ENCODE data around the gene BSN. TPM values are rescaled to one million over a fixed set of nuclear protein-coding genes. Genes with fewer than 3 reads are reported as not detected.

The BSN gene
- total RNA-seq, 2 experiments from 2014 or later: 0.03 to 0.27 TPM

- Histone ChIP-seq H2AFZ (ENCODE audit: low read length) (no peak overlapping the region), H3K79me2 (ENCODE audit: insufficient read depth, low read depth, low read length) (no peaks in the 10 kb centered on the region), H3K9me3 (ENCODE audit: low read length) (no peaks in the 10 kb centered on the region), H3K4me3 (ENCODE audit: low read depth, low read length, poor library complexity, severe bottlenecking) (no peak overlapping the region), H3K4me1 (ENCODE audit: insufficient read depth, low read length, poor library complexity, severe bottlenecking) (no peaks in the 10 kb centered on the region), H4K20me1 (ENCODE audit: insufficient read depth, low read length) (no peaks in the 10 kb centered on the region), H3K36me3 (ENCODE audit: insufficient read depth, low read length) (no peaks in the 10 kb centered on the region), H3K27ac (ENCODE audit: low read depth, low read length, poor library complexity, severe bottlenecking) (no peak overlapping the region), H3K9me2 (ENCODE audit: insufficient read depth, low read length) (no peaks in the 10 kb centered on the region), H3K4me2 (ENCODE audit: low read length) (no peak overlapping the region)
- BruUV-seq (replicated peaks): no TSS peak
- no peak for TF ChIP-seq EZH2phosphoT487 (IDR thresholded peaks at IDR 0.05; ENCODE audit: borderline replicate concordance, low read depth, low read length)
- TF ChIP-seq CTCF (conservative IDR thresholded peaks at IDR 0.05; ENCODE audit: low read length): no peak
- no peak for DNase-seq (ENCODE audit: low spot score)
- ChIA-PET CTCF (ENCODE audit: unreplicated experiment) (no interaction called here), POLR2A (no interaction called here)
- intact Hi-C loops (cut with micrococcal nuclease; ENCODE audit: unreplicated experiment): no loop called here
Measured at GRCh38 chr3:49657208-49657915, 103.1 kb downstream of the BSN start.

DNA sequence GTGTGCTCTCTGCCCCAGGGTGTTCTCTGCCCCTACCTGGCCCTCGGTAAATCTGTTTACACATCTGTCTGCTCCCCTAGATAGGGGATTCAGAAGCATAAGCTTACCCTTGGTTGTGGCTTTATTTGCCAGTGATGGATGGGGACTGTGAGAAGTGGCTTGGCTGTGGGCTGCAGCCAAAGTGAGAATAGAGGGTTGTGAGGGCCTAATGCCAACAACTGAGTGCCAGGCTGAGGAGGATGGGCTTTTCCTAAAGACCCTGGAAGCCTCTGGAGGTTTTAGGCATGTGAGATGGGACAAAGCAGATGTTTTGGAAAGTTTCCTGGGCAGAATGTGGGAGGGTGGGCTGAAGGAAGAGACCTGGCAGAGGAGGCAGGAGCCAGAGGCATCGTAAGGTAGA lies 104.4 kb downstream of the BSN start:
- no peaks in the 10 kb centered on the region for H3K9me3 ChIP-seq (ENCODE audit: low read length)
- no peak overlapping the region for H2AFZ ChIP-seq (ENCODE audit: low read length)
- no peaks in the 10 kb centered on the region for H4K20me1 ChIP-seq (ENCODE audit: insufficient read depth, low read length)
- no TSS peak for BruUV-seq (replicated peaks)
- no peaks in the 10 kb centered on the region for H3K36me3 ChIP-seq (ENCODE audit: insufficient read depth, low read length)
- POLR2A ChIA-PET: no interaction called here
- H3K4me1 ChIP-seq (ENCODE audit: insufficient read depth, low read length, poor library complexity, severe bottlenecking): no peaks in the 10 kb centered on the region
- no peaks in the 10 kb centered on the region for H3K9me2 ChIP-seq (ENCODE audit: insufficient read depth, low read length)
- TF ChIP-seq CTCF (conservative IDR thresholded peaks at IDR 0.05; ENCODE audit: low read length) (no peak), EZH2phosphoT487 (IDR thresholded peaks at IDR 0.05; ENCODE audit: borderline replicate concordance, low read depth, low read length) (no peak)
- CTCF ChIA-PET (ENCODE audit: unreplicated experiment): no interaction called here
- no peak overlapping the region for H3K4me2 ChIP-seq (ENCODE audit: low read length)
- no peaks in the 10 kb centered on the region for H3K79me2 ChIP-seq (ENCODE audit: insufficient read depth, low read depth, low read length)
- H3K4me3 ChIP-seq (ENCODE audit: low read depth, low read length, poor library complexity, severe bottlenecking): no peak overlapping the region
- H3K27ac ChIP-seq (ENCODE audit: low read depth, low read length, poor library complexity, severe bottlenecking): no peak overlapping the region
- intact Hi-C loops (cut with micrococcal nuclease; ENCODE audit: unreplicated experiment): no loop called here
- no peak for DNase-seq (ENCODE audit: low spot score)

GRCh38 chr3:49659756-49660155 lies 105.5 kb downstream of the BSN start:
- Histone ChIP-seq H3K9me3 (ENCODE audit: low read length) (no peaks in the 10 kb centered on the region), H3K4me1 (ENCODE audit: insufficient read depth, low read length, poor library complexity, severe bottlenecking) (no peaks in the 10 kb centered on the region), H3K79me2 (ENCODE audit: insufficient read depth, low read depth, low read length) (no peaks in the 10 kb centered on the region), H3K4me3 (ENCODE audit: low read depth, low read length, poor library complexity, severe bottlenecking) (no peak overlapping the region), H2AFZ (ENCODE audit: low read length) (no peak overlapping the region), H3K36me3 (ENCODE audit: insufficient read depth, low read length) (no peaks in the 10 kb centered on the region), H3K4me2 (ENCODE audit: low read length) (no peak overlapping the region), H4K20me1 (ENCODE audit: insufficient read depth, low read length) (no peaks in the 10 kb centered on the region), H3K9me2 (ENCODE audit: insufficient read depth, low read length) (no peaks in the 10 kb centered on the region), H3K27ac (ENCODE audit: low read depth, low read length, poor library complexity, severe bottlenecking) (no peak overlapping the region)
- POLR2A ChIA-PET: no interaction called here
- no TSS peak for BruUV-seq (replicated peaks)
- intact Hi-C loops (cut with micrococcal nuclease; ENCODE audit: unreplicated experiment): no loop called here
- DNase-seq (ENCODE audit: low spot score): no peak
- TF ChIP-seq CTCF (conservative IDR thresholded peaks at IDR 0.05; ENCODE audit: low read length): no peak
- no peak for TF ChIP-seq EZH2phosphoT487 (IDR thresholded peaks at IDR 0.05; ENCODE audit: borderline replicate concordance, low read depth, low read length)
- CTCF ChIA-PET (ENCODE audit: unreplicated experiment): no interaction called here

Measured in OCI-LY7 (cell line).